ENCODE measurements around the gene PCTP.

PCTP gene

GRCh38 chr17:55750750-55751657 lies at the start of gene PCTP:
Gene PCTP, plus strand, starts transcription at chr17:55751051. Its CDS starts 53 bp downstream, at chr17:55751104.
- TF ChIP-seq CTCF (IDR thresholded peaks at IDR 0.05), result no peak
- H3K27ac ChIP-seq, result peak within 1 kb of the TSS; percentile 69 to 87
- H3K4me3 ChIP-seq, result peak within 1 kb of the TSS; percentile 81
- peak; percentile 96 for DNase-seq (ENCODE audit: low spot score)

- no peak overlapping the region for H3K4me3 ChIP-seq
- no peak for TF ChIP-seq CTCF (IDR thresholded peaks at IDR 0.05)
- no peak for DNase-seq (ENCODE audit: low spot score)
- H3K27ac ChIP-seq, result no peak overlapping the region
These were observed 48.7 kb upstream of the PCTP start for GRCh38 chr17:55702150-55702549.

GRCh38 chr17:55704401-55704800 lies 46.5 kb upstream of the PCTP start:
- H3K4me3 ChIP-seq, result no peak overlapping the region
- no peak overlapping the region for H3K27ac ChIP-seq
- no peak for TF ChIP-seq CTCF (IDR thresholded peaks at IDR 0.05)
- no peak for DNase-seq (ENCODE audit: low spot score)

GRCh38 chr17:55705847-55706246 lies 45.0 kb upstream of the PCTP start:
- no peak for DNase-seq (ENCODE audit: low spot score)
- no peak for TF ChIP-seq CTCF (IDR thresholded peaks at IDR 0.05)
- Histone ChIP-seq H3K27ac (no peak overlapping the region), H3K4me3 (no peak overlapping the region)

GRCh38 chr17:55706808-55707773 lies 43.8 kb upstream of the PCTP start:
- Histone ChIP-seq H3K4me3 (no peak overlapping the region), H3K27ac (no peak overlapping the region)
- no peak for TF ChIP-seq CTCF (IDR thresholded peaks at IDR 0.05)
- no peak for DNase-seq (ENCODE audit: low spot score)

- DNase-seq (ENCODE audit: low spot score), result no peak
- H3K27ac ChIP-seq, result no peak overlapping the region
- H3K4me3 ChIP-seq, result no peak overlapping the region
- TF ChIP-seq CTCF (IDR thresholded peaks at IDR 0.05), result no peak
These were observed 42.5 kb upstream of the PCTP start for GRCh38 chr17:55708175-55708974.
